Measurements from ENCODE around the gene CHST13. TPM values are rescaled to one million over a fixed set of nuclear protein-coding genes. Genes with fewer than 3 reads are reported as not detected.

The CHST13 gene
- not detected in 2 replicates for total RNA-seq

GRCh38 chr3:126523745-126524428 is at the start of gene CHST13:
TSS of gene CHST13 (plus strand) at chr3:126524155. CDS start at chr3:126524333, 178 bp downstream.

DNA sequence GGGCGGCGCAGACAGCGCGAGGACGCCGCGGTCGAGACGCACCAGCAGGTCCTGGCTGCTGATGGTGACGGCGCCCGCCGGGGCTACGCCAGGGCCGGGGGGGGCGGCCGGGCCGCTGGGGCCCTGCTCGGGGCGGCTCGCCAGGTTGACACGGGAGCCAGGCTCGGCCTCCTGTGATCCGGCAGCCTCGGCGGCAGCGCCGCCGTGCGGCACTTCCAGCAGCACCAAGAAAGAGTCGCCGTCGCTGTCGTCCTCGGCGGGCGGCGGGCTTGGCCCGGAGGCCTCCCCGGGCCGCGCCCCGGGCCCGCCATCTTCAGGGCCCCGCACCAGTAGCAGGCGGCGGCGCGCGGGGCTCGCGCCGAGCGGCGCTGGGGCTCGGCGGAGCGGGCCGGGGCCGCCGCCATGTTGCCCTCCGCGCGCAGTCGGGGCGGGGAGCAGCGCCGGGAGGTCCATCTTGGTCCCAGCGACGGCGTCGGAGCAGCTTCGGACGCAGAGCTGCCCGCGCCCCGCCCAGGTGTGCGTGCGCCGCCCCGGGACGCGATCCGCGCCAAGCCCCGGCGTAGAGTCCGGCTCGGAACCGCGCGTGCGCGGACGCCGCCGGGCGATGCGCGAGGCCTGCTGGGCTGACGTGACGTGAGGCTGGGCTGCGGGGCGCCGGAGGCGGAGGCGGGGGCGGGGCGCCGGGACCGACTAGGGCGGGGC is 48.4 kb upstream of the CHST13 start, which contains the start of gene ZXDC:
Gene ZXDC (minus strand): TSS at position 479 of the 702 bp plus-strand sequence. CDS start 26 bp downstream, at position 453.

GRCh38 chr3:126517291-126517951 is 6.5 kb upstream of the CHST13 start, which contains the start of gene UROC1:
TSS of gene UROC1 (minus strand) at chr3:126517773. CDS start at chr3:126517719, 54 bp downstream.

DNA sequence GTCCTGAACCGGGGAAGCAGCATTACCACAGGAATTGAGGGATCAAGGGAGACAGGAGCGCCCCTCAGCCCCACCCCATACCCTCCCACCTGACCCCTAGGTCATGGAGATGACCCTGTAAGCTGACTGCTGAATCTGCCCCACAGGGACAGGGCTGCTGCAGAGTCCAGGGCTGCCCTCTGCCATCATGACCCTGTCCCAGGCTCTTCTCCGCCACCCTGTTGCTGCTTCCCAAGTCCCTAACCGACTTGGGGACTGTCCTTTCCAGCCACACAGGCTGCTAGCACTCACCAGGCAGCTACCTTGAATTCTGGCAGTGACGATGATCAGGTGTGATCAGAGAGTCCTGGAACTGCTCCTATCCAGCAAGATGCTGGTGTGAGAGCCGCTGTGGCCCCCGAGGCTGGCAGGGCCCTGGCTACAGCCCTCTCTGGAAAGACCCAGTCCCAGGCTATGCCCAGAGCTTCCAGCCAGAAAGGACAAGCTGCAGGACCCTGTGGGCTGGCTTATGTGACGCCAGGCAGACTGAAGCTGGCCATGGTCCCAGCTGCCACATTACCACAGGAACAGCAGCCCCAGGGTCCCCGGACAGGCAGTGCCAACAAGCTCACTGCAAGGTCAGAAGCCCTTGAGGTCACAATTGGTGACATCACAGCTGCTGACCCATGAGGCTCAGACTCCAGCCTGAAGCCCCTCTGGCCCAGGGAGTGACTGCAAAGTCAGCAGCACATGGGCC is 34.5 kb downstream of the CHST13 start, which contains the start of gene C3orf22:
Gene C3orf22 (minus strand): TSS at position 597 of the 736 bp plus-strand sequence. CDS start 5,542 bp downstream, outside the sequence.

Other genes starting within 250 kb of the CHST13 start
- gene KLF15, start 166.7 kb upstream of the CHST13 start, total RNA-seq = 4.2 and 8.5 TPM in 2 replicates
- gene CFAP100, start 129.2 kb upstream of the CHST13 start, total RNA-seq = not detected in 2 replicates
- gene ZXDC, start 48.3 kb upstream of the CHST13 start, total RNA-seq = 9.6 and 16.0 TPM in 2 replicates
- not detected in 2 replicates for gene UROC1, start 6.4 kb upstream of the CHST13 start, total RNA-seq
- gene C3orf22, start 34.8 kb downstream of the CHST13 start, total RNA-seq = not detected in 2 replicates
- 9.4 and 10.9 TPM in 2 replicates for gene TXNRD3, start 131.0 kb downstream of the CHST13 start, total RNA-seq
- gene CHCHD6, start 180.1 kb downstream of the CHST13 start, total RNA-seq = 6.0 and 12.8 TPM in 2 replicates